Activated CD8-positive, alpha-beta memory T cell treated with anti-CD3 and anti-CD28 coated beads, Interleukin-2, amount 50 U/mL, for 4 hours (primary cell): ENCODE results near the gene PTPRD.

ENCODE experiments used
- DNase-seq: peaks from one replicate; pipeline ENCODE4 v3.0.0-alpha.2; 2020

The PTPRD gene

DNA sequence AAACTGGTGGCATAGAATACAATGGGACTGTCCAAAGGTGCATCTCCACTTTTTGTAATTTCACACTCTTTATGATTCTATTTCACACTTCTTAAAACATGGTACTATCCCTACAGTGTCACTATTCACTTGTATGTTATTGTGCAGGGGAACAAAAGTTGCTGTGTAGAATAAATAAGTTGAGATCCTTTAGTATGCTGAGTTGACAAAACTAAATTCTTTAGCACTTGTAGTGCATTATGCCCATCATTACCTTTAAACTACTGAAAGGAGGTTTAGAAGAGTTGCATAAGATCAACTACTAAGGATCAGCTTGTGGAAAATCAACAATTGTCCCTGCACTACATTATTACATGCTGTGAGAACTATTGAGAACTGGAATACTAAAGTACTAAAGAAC, 1380.9 kb downstream of the PTPRD start:
- DNase-seq: no peak

DNA sequence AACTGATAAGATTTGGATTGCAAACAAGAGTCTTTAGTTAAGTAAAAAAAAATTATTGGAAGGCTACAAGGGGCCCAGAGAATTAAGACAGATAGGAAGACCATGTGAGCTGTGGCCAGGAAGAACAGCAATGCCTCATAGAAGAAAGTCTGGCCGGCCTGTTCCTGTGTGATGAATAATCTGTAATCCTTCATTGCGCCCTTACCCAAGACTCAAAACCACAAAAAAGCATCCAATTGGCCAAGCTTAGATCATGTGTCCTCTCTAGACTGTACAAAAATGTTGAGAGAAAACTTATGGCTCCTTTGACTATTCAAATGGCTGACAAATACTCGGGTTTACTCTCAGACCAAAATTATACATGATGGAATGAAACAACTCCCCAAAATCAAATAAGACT, 1383.5 kb downstream of the PTPRD start:
- DNase-seq: no peak

DNA sequence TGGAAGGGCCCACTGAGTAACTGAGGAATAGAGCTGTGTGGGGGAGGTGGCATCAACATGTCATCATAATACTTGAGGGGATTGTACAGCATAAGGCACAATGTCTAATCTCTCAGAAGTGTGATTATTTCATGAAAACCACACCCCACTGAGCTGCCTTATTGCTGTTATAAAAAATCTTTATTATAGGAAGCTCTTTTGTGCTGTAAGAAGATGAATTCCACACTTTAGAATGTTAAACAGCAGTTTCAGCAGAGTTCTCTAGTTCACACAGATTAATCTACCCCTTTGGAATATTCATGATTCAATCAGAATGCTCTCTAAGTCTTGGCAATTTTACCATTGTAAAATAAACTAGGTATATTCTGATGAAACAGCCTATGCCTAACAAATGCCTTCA, 1389.6 kb downstream of the PTPRD start:
- DNase-seq: no peak

DNA sequence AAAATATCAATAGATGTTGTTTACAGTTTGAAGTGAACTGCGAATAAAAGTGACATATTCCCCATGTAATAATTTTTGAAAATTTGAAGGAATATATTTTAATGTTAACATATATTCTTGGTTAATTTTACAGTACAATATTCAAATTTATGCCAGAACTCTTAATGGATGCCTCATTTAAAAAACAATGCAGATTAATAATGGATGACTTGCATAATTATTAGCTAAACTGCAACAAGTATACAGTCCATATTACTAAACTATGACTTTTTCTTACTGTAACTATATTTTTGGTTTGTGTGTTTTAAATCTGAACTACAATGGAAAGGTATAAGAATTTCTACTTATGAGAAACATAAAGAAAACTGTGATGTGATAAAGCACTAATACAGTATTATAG, 1390.1 kb downstream of the PTPRD start:
- DNase-seq: no peak

DNA sequence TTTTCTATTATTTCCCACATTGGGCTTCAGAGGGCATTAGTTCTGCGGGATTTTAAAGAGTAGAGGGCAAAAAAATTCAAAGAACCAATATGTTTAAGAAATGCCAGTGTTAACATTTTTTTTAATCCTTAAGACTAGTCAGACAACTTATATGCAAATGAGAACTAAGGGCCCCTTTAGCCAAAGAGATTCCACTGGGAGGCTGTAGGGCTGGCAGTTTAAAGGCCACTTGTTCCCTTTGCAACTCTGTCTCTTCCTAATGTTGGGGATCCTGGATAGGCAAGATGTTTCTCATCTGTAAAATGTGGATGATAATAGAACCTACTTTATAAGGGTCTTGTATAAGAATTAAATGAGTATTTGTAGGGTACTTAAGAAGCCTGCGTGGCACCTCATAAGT, 1395.9 kb downstream of the PTPRD start:
- DNase-seq: no peak

DNA sequence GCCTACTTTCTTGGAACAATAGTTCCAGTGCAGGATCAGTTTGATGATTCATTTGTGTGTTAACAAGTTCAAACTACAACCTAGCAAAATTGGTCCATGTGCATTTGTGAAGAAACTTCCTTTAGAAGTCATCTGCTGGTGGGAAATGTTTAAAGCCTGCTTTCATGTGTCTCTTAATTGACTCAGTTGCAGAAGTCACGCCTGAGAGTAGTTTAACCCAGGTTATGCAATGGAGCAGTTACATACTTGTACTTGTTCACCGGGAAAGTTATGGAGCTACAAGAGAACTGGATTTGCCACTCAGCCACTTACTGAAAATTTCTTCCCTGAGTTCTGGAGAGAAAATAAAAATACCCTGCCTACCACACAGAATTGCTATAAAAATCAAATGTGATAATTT, 1397.8 kb downstream of the PTPRD start:
- DNase-seq: no peak

DNA sequence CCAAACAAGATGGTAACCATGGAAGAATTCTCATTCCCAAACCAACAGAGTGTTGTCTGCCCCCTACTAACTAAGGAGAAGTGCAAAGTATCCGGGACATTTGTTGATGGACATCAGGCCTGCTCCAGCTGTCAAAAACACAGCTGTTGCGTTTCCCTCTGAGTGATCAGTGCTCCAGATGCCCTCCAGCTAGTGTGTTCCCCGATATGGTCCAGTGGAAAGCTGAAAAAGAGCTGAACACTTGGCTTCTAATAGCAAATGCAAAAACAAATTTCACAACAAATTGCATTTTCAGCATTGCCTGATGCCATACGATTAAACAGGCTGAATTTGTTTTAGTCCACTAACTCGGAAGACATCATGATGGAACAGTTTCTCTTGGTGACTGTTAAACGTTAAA, 1398.7 kb downstream of the PTPRD start:
- DNase-seq: no peak

DNA sequence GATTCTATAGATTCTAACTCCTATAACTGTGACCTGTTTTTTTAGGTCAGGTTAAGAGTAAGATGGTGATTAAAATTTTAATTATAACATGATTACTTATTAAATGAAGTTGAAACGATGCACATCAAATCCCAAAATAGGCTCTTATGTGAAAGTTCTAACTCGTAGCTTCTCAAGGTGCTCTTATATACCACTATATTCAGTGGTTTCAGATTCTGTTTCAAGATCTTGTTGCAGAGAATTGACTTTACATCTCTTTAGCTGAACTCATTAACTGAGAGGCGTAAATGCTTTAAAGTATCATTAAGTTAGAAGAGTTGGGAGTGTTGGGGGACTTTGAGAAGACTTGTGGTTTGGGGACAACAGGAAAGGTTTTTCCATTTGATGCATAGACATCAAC, 1399.8 kb downstream of the PTPRD start:
- no peak for DNase-seq

DNA sequence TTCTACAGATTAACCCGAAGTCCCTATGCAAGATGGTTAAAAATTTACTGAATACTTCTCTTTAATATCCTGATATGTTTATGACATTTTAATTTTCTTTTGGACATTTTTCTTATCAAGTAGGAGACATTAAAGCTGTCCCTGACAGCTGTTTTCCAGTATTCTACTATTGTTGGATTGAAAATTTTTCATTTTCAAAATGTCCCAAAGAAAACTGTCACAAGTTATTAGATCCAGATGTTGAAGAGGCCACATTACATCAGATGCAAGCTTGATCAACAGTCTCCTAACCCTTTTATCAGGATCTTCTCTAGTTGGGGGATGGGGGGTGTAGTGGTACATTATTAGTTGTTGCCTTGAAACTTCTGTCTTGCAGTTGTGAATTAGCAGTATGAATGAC, 1410.5 kb downstream of the PTPRD start:
- no peak for DNase-seq

DNA sequence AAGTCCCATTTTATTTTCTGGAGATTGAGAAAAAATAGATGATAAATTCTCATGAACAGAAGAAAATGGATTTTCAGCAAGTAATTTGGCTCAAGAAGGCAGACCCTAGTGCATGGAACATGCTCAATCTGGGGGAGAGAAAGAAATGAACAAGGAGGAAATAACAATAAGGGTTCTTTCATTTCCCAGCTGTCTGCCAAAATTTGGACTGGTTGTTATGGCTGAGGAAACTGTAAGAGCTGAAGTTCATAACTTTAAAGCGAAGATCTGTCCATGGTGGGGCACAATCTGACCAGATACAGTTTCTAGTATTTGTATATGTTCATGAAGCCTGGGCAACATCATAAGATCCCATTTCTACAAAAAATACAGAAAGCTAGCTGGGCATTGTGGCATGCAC, 1426.7 kb downstream of the PTPRD start:
- no peak for DNase-seq

DNA sequence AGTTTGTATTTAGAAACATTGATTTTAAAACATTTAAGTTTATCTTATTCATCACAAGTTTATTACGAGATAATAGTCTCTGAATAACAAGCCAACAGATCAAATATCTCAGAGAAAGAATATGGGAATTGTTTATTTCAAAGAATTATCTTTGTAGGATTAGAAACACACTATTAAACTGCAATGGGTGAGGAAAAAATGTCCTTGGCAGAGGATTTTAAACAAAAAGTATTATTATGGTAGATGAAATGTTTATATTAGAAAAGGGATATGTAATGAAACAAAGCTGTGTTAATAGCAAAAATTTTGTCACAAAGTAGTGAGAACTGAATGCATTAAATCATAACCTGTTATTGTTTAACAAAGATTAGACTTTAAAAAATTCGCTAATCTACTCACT, 1430.4 kb downstream of the PTPRD start:
- DNase-seq: no peak

DNA sequence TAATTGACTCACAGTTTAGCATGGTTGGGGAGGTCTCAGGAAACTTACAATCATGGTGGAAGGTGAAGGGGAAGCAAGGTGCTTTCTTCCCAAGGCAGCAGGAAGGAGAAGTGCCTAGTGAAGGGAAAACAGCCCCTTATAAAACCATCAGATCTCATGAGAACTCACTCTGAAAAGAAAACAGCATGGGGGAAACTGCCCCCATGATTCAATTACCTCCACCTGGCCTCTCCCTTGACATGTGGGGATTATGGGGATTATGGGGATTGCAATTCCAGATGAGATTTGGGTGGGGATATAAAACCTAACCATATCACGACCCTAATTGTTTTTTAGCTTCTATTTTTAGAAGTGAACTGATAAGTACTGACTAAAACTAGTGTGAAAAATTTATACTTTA, 1435.7 kb downstream of the PTPRD start:
- DNase-seq: no peak

DNA sequence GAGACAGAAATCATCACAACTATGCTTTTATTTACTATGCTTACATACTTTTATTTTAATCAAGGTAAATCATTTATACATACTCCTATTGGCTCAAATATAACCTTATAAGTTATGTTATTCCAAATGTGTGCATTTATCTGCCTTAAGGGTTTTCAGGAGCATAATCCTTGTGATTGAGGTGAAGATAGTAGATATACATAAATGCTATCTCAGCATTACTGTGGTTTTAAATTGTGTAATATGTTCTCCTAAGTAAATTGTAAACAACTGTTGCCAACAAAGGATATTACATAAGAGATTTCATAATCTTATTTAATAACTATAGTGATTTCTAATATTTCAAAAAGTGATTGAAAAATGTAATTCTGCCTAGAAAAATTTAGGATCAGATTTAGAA, 1438.4 kb downstream of the PTPRD start:
- no peak for DNase-seq

DNA sequence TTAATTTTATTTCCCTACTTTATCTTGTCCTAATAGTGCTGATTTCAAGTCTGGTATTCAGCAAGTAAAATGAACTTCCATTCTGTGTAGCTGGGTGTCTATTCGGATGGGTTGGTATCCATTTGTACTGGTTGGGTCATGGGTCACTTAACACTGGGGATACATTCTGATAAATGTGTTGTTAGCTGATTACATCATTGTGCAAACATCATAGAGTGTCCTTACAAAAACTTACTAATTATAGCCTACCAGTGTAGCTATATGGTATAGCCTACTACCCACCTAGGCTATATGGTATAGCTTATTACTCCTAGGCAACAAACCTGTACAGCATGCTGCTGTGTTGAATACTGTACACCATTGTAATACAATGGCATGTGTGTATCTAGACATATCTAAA, 1439.5 kb downstream of the PTPRD start:
- no peak for DNase-seq

DNA sequence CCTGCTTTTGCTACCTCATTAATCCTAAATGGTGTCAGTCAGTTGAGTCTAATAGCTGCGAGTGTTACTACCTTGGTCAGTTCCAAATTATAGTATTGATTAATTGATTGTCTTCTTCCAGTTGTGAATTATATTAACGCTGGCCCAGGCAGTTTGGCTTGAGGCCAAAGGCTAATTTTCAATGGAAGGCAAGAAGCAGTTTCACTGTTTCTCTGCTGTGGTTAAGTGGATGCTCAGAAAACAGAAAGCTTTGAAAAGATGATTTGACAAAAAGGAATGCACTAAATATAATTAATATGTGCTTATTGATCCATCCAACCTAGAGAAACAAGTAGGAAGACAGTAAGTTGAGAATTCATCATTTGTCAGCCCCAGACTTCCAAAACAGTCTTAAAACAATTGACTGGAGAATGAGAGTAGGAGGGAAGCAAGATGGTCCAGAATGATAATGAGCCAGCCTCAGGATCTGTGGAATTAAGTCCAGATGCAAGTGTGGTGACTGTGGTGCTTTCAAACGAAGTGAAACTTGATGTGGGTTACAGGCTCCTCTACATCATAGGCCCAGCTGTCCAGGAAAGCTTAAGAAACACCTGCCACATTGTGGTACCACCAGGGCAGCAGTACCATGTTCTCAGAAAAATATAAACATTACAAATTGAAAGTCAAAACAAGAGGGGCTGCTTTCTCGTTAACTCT, 1442.2 kb downstream of the PTPRD start:
- DNase-seq: no peak

DNA sequence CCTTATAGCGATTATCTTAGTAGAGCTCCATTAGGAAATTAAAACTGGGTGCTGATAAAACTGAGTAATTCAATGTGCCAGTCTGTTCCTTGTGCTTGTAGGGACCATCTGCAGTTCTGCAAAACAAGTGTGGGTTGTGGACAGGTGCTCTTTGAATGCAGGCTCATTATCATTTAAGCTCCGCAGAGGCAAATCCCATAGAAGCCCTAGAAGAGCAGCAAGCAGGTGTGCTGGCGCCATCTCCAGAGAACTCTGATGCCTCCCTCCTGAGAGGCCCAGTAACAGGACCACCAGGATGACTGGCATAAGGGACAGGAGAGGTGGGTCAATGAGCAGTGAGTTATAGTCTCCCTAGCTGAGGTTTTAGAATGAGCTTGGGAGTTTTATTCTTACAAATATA, 1470.8 kb downstream of the PTPRD start:
- no peak for DNase-seq

DNA sequence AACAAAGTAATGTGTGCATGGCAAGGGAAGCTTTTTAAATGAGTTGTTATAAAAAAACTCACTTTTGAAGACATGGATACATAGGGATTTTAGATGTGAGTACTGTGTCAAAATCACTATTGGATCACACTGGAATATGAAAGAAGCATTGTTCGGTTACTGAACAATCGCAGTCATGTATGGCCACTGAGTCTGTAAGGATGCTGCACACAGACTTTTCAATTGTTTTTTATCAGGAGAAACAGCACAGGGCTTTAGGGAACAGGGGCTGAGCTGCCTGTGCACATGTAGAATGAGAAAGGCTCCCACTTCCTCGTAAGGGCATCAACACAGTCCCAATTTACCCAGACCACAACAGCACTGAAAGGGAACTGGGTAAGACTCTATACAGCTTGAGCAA, 1479.3 kb downstream of the PTPRD start:
- no peak for DNase-seq

DNA sequence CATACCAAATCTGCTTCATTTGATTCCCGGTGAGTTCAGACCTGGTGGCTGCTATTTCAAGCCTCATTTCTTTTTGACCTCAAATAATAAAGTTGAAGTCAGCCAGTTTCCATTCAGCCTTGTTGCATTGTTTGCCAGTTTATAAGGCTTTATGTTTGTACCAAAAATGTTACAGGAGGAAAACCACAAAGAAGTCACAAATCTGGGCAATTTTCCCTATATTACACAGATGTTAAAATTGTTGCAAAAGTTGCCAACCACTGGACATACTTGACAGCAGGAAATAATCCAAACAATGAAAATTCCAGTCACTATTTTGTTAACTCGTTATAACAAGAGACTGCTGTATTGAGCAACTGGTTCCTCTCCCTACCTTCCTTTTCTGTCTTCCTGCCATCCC, 1488.2 kb downstream of the PTPRD start:
- no peak for DNase-seq

DNA sequence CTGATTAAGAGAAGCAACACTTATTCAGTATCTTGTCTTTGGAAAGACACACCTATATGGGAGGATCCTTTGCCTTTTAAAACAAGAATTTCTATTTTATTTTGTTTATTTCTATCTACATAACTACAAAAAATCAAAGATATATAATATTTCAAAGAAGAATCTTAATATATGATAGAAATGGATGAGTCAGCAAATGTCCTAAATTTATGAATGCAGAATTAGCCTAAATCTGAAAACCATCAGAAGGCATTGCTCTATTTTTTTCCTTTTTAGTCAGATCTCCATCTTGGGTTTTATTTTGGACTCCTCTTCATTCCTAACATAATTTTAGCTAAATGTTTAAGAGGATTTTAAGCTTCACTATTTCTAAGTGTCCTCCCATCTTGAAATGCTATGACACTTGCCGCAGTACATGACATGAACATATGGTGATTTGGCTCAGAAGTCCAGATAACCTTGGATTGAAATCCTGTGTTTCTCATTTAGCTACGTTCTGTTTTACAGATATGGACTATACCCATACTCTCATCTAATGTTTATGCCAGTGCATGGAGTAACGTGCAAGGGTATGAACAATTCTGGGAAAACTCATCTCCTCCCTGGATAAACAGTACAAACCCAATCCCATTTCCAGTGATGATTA, 1490.4 kb downstream of the PTPRD start:
- DNase-seq: no peak

DNA sequence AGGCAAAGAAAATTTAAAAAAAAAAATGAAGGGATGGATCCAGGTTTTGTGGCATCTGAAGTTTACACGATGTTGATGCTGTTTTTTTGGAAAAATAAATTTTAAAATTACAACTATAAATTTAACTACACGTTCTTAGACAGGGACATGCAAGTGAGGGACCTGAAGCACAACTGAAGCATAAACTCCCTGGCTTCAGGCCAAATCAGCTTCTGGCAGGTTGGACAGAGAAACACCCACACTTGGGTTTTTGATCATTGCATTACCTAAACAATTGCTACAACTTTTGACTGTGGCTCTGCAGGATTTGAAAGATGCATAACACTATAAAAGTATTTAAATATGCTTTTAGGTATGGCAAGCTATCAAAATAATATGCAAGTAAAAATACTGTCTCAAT, 1494.9 kb downstream of the PTPRD start:
- no peak for DNase-seq

DNA sequence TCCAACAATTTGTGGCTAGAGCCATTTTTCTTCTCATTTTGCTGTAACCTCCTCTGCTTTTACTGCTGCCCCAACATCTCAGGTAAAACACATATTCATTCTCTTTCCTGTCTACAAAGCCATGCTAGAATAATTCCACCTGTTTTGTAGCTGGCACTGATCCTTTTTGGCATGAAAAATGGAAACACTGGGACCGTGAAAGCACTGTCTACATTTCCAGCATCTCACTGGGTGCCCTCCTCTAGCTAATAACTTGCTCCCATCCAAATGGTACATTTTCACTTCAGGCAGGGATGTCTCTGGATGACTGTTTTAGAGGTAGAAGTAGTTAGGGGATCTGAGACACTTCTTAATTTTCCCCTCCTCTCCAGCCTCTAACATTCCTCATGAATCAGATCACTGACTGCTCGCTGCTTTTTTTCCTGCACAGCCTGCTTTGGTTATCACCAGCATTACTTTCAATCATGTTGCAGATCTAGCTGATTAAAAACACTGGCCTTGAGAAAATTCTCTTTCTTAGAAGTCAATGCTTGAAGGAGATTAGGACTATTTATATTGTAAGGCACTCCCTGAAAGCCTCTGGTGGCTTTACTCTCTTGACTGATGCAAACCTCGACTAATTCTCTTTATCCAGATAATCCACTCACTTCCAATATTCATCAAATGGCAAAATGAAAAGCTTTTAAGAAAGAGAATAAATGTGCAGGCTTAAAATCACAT, 1500.6 kb downstream of the PTPRD start:
- DNase-seq: no peak

DNA sequence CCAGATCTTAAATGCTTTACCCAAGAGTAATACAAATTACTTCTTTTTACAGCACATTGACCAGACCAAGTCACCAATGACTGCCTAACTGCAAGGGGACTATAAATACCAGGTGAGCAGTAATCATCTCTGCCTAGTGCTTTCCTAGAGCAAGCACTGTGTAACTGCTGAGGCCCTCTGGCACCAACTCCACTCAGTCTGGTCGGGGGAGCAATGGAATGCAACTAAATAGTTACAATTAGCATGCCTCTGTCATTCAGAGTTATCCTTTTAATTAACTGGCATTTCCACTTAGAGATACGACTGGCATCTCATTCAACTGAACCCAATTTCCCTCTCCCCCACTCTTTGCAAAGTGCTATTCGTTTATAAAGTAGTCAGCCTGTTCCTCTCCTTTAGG, 1504.2 kb downstream of the PTPRD start:
- no peak for DNase-seq

DNA sequence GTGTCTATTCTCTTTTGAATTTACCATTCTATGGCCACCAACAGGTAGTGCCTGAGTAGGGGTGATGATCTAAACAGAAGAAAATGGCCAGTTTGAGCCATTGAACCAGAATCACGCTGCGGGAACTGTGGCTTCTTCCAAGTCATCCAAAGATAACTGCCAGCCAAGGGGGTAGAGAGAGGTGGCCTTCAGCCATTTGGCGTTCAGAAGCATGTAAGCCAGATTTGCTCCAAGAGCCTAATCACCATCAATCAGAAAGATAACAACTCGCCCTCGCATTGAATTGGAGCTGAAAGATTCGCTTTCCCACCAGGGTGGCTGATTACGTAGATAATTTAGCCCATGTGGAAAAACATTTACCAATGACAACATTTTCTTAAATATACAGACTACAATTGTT, 1510.5 kb downstream of the PTPRD start:
- no peak for DNase-seq

DNA sequence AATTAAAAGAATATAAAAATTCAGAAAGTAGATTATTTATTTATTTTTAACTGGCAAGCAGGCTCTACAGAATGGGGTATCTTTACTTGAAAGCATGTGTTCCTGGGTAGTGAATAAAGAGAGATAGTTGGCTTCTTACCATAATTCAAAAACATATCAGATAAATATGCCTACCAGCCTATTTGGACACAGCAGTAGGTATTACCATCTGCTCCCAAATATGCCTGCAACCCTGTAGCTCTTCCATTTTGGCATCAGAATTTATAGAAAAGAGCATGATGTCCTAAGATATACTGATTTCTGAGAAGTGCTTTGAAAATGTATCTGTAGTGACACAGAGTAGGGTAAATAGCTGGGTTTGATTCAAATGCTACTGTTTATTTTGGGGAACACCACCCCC, 1512.7 kb downstream of the PTPRD start:
- no peak for DNase-seq

DNA sequence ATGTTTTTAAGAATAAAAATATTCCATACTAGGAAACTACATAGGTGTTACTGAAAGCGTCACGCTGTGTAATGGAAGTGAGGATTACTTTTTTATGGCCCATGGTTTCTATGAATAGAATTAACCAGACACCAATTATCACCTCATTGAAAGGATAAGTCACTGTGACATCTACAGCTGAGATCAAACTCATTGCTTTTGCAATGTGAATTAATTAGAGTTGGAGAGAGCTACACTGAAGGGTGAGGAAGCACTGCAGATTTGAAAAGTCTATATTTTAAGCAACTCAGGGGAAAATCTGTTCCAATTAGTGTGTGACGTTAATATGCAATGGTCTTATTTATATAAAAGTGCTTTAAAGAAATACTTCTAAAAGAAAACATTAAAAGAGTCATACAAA, 1513.2 kb downstream of the PTPRD start:
- DNase-seq: no peak
